IPS-20b (cell line): ENCODE data around the gene TUBGCP6.

Source experiments
- H3K27ac ChIP-seq: one replicate; pipeline ENCODE4 v1.5.1; 2013; ENCODE audit warnings: low read length
- H3K27me3 ChIP-seq: 2 replicates; pipeline ENCODE4 v1.6.1; 2013; ENCODE audit warnings: mild to moderate bottlenecking, low read length, inconsistent platforms; ENCODE audit not compliant: insufficient read depth
- H3K36me3 ChIP-seq: 2 replicates; pipeline ENCODE4 v1.6.1; 2013; ENCODE audit warnings: low read depth, mild to moderate bottlenecking, inconsistent platforms, low read length, moderate library complexity; ENCODE audit not compliant: insufficient read depth
- H3K4me1 ChIP-seq: 2 replicates; pipeline ENCODE4 v1.6.1; 2013; ENCODE audit warnings: mild to moderate bottlenecking, control low read depth, inconsistent platforms, low read length, moderate library complexity; ENCODE audit not compliant: insufficient read depth
- H3K4me3 ChIP-seq: 2 replicates; pipeline ENCODE4 v1.5.1; 2013; ENCODE audit warnings: mild to moderate bottlenecking, low read length, inconsistent platforms
- H3K9ac ChIP-seq: 2 replicates; pipeline ENCODE4 v1.6.1; 2013; ENCODE audit warnings: low read depth, mild to moderate bottlenecking, inconsistent platforms, low read length, moderate library complexity
- H3K9me3 ChIP-seq: 2 replicates; pipeline ENCODE4 v1.6.1; 2013; ENCODE audit warnings: mild to moderate bottlenecking, low read depth, low read length, inconsistent platforms; ENCODE audit not compliant: insufficient read depth

TUBGCP6 gene

DNA sequence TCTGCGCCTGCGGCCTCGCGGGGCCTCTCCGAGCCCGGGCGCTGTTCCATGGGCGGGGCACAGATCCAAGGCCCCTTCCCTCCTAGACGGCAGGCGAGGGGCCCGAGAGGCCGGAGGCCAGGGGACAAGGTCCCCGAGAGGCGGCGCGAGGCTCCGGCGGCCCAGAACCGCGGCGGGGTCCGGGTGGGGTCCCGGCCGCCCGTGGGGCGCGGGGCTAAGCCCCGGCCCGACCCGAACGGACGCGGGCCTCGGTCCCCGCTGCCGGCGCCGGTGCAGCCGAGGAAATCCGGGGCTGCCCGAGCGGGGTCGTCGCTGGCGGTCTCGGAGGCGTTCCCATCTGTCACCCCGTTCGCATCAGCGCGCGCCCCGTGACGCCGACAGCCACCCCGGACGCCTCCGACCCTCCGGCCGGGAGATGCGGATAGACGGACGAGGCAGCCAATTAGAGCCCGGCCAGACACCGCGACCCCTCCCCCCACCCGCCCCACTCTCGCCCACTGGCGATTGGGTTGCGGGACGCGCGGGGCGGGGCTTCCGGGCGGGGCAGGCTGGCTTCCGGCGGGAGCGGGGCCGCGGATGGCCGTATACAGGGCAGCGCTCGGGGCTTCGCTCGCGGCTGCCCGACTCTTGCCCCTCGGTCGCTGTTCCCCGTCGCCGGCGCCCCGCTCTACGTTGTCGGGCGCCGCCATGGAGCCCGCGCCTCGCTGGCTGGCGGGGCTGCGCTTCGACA, 44.2 kb downstream of the TUBGCP6 start, which contains the start of gene SELENOO:
Gene SELENOO, plus strand, starts transcription at position 551 of the 730 bp plus-strand sequence. Its CDS starts 26 bp downstream, at position 577.
- Histone ChIP-seq H3K4me3 (peak within 1 kb of the TSS; percentile 75), H3K4me1 (no peaks in the 10 kb centered on the region), H3K36me3 (peaks cover 18% of the 10 kb centered on the region), H3K9ac (peak within 1 kb of the TSS; percentile 59; the same call in 1 of the 2 replicates), H3K9me3 (no peaks in the 10 kb centered on the region), H3K27me3 (peaks cover 7% of the 10 kb centered on the region; the same call in 1 of the 2 replicates), H3K27ac (no peak within 1 kb of the TSS)

DNA sequence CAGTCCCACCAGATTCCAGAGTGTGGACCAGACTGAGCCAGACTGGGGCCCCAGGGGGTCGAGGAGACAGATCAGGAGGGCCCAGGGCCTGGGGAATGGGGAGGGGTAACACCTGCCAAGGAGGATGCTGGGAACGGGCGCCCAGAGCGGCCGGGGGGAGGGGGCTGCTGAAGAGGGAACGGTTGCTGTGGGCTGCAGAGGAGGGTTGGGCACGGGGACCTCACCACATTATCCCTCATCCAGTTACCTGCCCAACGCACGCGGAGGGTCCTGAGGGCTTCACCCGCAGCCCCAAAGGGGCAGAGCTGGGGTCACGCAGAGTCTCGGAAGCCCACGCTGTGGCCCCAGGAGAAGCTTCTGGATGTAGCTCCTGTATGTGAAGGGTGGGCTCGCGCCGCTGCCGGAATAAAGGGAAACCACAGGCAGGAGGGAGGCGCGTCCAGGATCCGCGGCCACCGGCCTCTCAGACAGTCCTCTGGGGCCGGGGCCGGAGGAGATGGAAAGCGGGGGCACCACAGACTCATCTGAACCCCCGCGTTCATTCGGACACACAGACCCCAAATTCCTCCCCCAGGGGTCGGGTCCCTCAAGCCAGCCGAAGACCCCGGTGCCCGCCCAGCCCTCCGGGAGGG, 44.9 kb downstream of the TUBGCP6 start:
- Histone ChIP-seq H3K36me3 (peaks cover 18% of the 10 kb centered on the region), H3K27me3 (peaks cover 7% of the 10 kb centered on the region; the same call in 1 of the 2 replicates), H3K4me3 (peak overlapping the region; percentile 75), H3K4me1 (no peaks in the 10 kb centered on the region), H3K9me3 (no peaks in the 10 kb centered on the region), H3K9ac (peak overlapping the region; percentile 48; the same call in 1 of the 2 replicates), H3K27ac (no peak overlapping the region)

DNA sequence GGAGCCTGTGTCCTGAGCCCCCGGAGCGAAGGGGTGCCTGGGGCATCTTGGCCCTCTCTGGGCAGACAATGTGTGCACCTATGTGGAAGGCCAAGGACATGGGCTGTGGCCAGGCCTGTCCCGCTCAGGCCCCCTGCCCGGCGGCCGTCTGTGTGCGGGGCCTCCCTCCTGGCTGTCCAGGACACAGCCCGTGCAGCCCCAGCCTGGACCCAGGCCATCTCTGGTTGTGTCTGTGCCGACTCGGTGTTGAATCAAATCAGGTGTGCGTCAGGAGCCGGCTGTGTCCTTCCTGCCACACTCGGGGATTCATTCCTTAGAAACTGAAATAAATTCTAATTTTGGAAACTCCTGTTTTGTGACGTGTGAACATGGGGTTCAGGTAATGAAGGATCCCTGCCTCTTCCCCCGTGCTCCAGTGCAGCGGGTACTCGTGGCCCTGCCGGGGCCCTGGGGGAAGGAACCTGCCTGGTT, 45.5 kb downstream of the TUBGCP6 start:
- Histone ChIP-seq H3K36me3 (peaks cover 25% of the 10 kb centered on the region), H3K27me3 (peaks cover 7% of the 10 kb centered on the region; the same call in 1 of the 2 replicates), H3K9me3 (no peaks in the 10 kb centered on the region), H3K27ac (no peak overlapping the region), H3K4me3 (peak overlapping the region; percentile 75; the same call in 1 of the 2 replicates), H3K9ac (no peak overlapping the region; the same call in 1 of the 2 replicates), H3K4me1 (no peaks in the 10 kb centered on the region)

DNA sequence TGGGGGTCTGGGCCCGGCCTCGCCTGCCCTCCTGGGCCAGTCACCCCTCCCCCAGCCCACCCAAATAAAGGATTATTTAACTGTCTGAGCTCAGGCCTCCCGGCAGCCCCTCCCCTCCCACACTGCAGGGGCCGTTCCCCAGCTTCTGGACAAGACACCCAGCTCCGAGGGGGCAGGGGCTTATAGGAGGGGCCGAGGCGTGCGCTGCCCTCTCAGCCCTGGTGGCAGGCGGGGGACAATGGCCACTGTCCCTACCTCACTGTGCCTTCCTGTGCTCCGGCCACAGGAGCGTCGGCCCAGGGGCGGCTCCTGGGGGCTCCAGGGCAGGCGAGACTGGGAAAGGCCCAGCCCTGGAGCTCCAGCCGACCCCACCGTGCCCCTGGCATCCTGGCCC, 46.2 kb downstream of the TUBGCP6 start:
- no peaks in the 10 kb centered on the region for H3K4me1 ChIP-seq
- H3K9ac ChIP-seq: no peak overlapping the region
- H3K4me3 ChIP-seq: no peak overlapping the region
- H3K27ac ChIP-seq: no peak overlapping the region
- peaks cover 7% of the 10 kb centered on the region; the same call in 1 of the 2 replicates for H3K27me3 ChIP-seq
- no peaks in the 10 kb centered on the region for H3K9me3 ChIP-seq
- H3K36me3 ChIP-seq: peaks cover 24% of the 10 kb centered on the region

DNA sequence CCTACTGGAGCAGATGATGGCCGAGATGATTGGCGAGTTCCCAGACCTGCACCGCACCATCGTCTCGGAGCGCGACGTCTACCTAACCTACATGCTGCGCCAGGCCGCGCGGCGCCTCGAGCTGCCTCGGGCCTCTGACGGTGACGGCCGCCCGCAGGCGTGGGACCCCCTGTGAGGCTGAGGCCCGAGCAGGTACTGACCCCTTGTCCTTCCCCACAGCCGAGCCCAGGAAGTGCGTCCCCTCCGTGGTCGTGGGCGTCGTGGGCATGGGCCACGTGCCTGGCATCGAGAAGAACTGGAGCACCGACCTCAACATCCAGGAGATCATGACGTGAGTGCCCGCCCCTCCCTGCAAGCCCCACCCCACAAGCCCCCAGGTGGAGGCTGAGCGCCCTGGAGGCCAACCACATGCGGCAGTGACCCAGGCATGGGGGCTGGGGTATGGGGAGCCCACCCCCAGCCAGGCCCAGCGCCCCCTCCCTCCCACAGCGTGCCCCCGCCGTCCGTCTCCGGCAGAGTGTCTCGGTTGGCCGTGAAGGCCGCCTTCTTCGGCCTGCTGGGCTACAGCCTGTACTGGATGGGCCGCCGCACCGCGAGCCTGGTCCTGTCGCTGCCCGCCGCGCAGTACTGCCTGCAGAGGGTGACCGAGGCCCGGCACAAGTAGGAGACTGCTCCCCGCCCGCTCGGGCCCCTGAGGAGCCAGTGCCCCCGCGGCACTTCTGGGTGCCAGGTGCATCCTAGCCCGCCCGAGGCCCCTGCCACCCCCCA, 46.8 kb downstream of the TUBGCP6 start:
- no peaks in the 10 kb centered on the region for H3K9me3 ChIP-seq
- no peaks in the 10 kb centered on the region for H3K4me1 ChIP-seq
- H3K27me3 ChIP-seq: peaks cover 7% of the 10 kb centered on the region; the same call in 1 of the 2 replicates
- peaks cover 18% of the 10 kb centered on the region for H3K36me3 ChIP-seq
- H3K27ac ChIP-seq: no peak overlapping the region
- H3K9ac ChIP-seq: no peak overlapping the region
- no peak overlapping the region for H3K4me3 ChIP-seq

DNA sequence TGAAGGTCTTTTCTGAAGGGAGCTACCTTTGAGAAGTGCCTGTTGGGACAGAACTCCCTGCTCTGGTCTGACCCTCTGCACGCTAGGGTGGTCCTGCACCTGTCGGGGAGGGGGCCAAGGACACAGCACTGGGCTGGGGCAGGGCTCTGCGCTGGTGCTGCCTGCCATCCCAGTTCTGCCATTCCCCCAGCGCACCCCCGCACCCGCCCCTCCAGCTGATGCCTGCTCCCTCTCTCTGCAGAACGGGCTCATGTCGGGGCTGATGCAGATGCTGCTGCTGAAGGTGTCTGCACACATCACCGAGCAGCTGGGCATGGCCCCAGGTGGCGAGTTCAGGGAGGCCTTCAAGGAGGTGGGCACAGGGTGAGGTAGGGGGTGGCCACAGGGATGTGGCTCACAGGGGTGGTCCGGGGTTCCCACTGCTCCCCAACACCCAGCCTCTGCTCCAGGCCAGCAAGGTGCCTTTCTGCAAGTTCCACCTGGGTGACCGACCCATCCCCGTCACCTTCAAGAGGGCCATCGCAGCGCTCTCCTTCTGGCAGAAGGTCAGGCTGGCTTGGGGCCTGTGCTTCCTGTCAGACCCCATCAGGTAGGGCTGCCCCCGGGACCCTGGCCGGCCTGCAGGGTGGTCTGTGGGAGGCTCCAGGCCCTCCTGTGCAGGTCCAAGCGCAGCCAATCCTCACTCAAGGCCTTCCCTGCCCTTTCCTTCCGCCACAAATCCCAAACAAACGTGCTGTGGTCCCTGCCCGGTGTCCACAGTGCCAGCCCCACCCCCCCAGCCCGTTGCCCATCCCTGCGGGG, 47.6 kb downstream of the TUBGCP6 start:
- Histone ChIP-seq H3K36me3 (peaks cover 15% of the 10 kb centered on the region), H3K27me3 (peaks cover 7% of the 10 kb centered on the region; the same call in 1 of the 2 replicates), H3K4me3 (no peak overlapping the region), H3K9me3 (no peaks in the 10 kb centered on the region), H3K4me1 (no peaks in the 10 kb centered on the region), H3K27ac (no peak overlapping the region), H3K9ac (no peak overlapping the region)

DNA sequence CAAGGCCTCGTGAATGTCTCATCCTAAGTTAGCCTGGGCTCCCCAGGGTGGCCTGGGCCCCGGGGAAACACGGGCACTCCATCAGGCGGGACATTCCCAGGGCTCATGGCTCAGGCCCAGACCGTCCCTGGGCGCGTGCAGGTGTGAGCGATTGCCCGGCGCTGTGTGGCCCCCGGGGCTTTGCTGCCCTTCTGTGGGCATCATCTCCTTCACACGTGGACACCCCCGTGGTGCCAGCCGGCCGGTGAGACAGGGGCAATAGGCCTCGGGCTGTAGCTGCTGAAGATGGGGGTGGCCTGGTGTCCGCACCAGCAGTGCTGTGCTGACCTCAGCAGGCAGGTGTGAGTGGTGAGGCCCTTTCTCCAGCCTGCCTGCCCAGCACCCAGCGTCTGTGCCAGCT, 48.6 kb downstream of the TUBGCP6 start:
- Histone ChIP-seq H3K36me3 (peaks cover 15% of the 10 kb centered on the region), H3K27ac (no peak overlapping the region), H3K4me3 (no peak overlapping the region), H3K4me1 (no peaks in the 10 kb centered on the region), H3K9ac (no peak overlapping the region), H3K27me3 (no peaks in the 10 kb centered on the region), H3K9me3 (no peaks in the 10 kb centered on the region)

DNA sequence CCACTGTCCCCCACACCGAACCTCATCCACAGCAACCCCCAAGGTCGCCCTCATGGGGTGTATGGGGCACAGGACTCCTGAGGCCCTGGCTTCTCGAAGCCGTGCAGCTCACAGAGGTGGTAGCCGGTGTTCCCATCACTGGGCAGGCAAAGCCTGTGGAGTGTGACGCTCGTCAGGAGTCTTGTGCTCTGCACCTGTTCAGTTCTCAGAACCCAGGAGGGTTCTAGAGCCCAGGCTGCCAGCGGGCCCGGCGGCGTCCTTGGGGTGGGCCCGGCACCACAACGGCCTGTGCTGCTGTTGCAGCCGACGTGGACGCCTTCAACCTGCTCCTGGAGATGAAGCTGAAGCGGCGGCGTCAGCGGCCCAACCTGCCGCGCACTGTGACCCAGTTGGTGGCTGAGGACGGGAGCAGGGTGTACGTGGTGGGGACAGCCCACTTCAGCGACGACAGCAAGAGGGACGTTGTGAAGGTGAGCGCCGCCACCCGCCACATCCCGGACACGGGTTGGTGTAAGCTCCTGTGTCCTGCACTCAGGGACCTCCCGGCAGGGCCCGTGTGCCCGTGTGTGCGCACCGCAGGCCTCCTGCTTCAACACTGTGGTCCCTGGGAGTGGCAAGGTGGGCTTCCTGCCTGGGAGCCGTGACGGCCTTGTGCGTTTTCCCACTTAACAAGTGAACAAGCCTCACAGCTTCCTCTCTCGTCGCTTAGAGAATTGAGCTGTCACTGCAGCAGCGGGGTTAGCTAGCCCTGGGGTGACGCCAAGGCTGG, 50.6 kb downstream of the TUBGCP6 start:
- no peak overlapping the region for H3K27ac ChIP-seq
- no peak overlapping the region for H3K9ac ChIP-seq
- H3K4me3 ChIP-seq: no peak overlapping the region
- H3K36me3 ChIP-seq: peaks cover 15% of the 10 kb centered on the region
- no peaks in the 10 kb centered on the region for H3K27me3 ChIP-seq
- H3K4me1 ChIP-seq: no peaks in the 10 kb centered on the region
- no peaks in the 10 kb centered on the region for H3K9me3 ChIP-seq

DNA sequence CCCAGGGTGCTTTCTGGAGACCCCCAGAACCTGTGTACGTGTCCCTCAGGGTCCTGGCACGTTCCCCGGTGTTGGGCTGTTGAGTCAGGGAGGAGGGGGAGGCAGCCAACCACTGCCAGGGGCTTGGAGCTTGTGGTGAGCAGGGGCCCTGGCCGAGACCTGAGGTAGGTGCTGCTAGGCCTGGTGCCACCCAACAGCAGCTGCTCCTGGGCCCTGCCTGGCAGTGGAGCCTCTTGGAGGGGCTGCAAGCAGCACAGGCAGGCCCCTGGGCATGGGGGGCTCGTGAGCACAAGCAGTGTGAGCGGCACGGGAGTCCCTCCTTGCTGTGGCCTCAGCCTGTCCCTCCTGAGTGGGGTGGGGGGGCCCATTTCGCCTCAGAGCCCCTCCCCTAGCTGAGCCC, 51.2 kb downstream of the TUBGCP6 start:
- Histone ChIP-seq H3K27me3 (no peaks in the 10 kb centered on the region), H3K9me3 (no peaks in the 10 kb centered on the region), H3K9ac (no peak overlapping the region), H3K4me1 (no peaks in the 10 kb centered on the region), H3K36me3 (peaks cover 15% of the 10 kb centered on the region), H3K4me3 (no peak overlapping the region), H3K27ac (no peak overlapping the region)

DNA sequence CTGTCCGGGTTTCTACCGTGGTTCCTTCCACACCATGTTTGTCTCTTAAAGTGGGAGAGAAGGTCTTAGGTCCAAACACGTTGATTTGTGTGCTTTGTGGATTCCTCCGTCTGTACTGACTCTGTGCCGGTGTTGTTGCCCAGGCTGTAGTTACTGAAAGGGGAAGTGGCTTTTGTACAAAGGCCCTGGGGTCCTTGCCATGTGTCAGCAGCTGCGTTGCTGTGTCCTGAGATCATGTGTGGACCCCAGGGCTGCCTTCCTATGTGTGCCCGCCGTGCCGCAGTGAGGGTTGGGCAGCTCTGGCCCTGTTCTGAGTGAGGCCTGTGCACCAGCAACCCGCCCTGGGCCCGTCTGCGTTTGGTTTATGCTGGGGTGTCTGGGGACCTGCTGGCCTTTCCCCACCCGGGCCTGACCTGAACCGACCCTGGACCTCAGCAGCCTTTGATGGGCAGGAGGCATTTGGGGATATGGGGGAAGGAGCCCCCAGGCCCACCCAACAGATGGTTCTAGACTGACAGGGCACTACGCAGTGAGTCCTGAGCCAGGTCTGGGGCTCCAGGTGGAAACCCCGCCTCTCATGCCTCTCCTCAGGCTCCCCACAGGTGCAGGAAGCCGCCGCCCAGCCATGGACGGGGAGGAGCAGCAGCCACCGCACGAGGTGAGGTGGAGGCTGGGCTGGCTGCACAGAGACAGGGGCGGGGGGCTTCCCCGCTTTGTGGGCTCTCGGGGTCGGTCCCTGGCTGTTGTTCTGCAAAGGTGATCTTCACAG, 52.2 kb downstream of the TUBGCP6 start:
- no peaks in the 10 kb centered on the region for H3K9me3 ChIP-seq
- no peak overlapping the region for H3K9ac ChIP-seq
- H3K27ac ChIP-seq: no peak overlapping the region
- H3K27me3 ChIP-seq: no peaks in the 10 kb centered on the region
- H3K4me3 ChIP-seq: no peak overlapping the region
- peaks cover 15% of the 10 kb centered on the region for H3K36me3 ChIP-seq
- no peaks in the 10 kb centered on the region for H3K4me1 ChIP-seq
